ENCODE results near the gene SHISA9.

The SHISA9 gene

GRCh38 chr16:13029786-13030185, 128.4 kb downstream of the SHISA9 start:
- no peak for DNase-seq (ENCODE audit: low spot score)

DNA sequence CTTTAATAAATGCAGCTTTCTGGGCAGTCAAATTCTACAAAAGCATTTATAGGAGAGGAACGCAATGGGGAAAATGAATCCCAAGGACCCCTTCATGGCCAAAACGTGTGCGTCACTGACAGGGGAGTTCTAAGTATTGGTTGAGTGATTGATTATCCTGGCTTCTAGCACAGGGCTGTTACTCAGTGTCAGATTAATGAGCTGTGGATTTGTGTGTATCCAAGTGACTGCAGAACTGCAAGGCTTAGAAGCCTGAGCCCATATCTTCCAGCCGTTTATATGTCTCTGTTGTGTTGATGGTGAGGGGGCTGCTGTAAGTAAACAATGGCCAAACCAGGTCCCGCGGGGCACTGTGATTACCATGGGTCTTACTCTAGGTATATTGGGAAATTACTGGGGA, 129.4 kb downstream of the SHISA9 start:
- DNase-seq (ENCODE audit: low spot score) = no peak

- no peak for DNase-seq (ENCODE audit: low spot score)
Observed at GRCh38 chr16:13032911-13033310, 131.5 kb downstream of the SHISA9 start.

- no peak for DNase-seq (ENCODE audit: low spot score)
Observed at GRCh38 chr16:13036600-13036999, 135.2 kb downstream of the SHISA9 start.

- no peak for DNase-seq (ENCODE audit: low spot score)
Observed at GRCh38 chr16:13038591-13038990, 137.2 kb downstream of the SHISA9 start.

DNA sequence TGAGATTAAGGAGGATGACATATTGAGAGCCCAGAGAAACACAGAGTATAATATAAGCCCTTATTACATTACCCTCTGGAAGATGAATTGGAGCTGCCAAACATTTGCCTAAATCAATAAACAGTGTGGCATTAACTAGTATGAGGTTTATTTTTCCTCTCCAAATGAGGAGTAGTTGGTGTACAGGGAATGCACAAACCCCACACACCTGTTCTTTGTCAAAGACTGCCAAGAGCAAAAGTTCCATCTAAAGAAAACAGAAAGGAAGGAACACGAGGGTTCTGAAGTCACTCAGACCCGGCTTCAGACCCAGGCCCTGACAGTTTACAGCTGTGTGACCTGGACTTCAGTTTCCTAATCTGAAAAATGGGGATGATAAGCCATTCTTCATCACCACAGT, 138.1 kb downstream of the SHISA9 start:
- no peak for DNase-seq (ENCODE audit: low spot score)

DNA sequence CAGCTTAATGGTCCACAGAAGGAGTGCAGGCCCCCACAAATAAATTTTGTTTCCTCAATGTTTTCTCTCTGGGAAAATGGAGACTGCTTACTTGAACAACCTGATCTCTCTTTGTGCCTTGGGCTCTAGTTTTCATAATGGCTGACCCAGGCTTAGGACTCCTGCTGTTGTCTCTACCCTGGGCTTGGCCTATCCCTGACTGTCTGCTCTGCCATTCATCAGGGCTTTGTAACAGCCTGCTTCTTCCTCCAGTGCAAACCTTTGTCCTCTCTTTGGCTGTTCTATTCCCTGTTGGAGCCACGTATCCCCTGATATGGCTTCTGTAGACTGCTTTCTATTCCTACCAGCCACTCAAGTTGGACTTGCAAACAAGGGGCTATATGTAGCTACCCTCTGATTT, 139.8 kb downstream of the SHISA9 start:
- DNase-seq (ENCODE audit: low spot score) = no peak

DNA sequence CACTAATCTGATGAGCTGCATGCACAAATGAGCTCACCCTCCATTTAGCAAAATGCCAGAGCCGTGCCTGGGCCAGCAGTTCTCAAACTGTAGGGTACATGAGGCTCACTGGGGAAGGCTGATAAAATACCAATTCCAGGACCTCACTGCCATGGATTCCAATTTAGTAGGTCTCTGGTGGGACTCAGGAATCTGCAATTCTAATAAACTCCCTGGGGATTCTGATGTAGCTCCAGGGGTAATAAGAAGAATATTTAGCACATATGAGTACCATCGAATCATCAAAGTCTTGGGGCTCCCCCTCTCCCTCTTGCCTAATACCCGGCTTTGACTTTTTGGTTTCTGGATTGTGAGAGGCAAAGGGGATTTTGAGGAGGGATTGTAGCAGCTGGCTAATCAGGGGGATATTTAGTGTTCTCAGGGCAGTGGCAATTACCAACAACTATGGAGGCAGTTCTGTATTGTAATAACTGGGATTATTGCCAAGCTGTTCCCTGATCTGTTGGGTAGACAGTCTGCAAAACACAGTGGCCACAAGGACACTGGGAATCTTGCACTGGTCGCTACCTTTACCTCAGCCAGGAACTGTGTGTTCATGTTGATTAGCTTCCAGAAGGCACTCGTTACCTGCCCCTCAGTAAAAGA, 140.4 kb downstream of the SHISA9 start:
- DNase-seq (ENCODE audit: low spot score) = no peak

- DNase-seq (ENCODE audit: low spot score) = no peak
Observed at GRCh38 chr16:13042291-13042685, 140.9 kb downstream of the SHISA9 start.

DNA sequence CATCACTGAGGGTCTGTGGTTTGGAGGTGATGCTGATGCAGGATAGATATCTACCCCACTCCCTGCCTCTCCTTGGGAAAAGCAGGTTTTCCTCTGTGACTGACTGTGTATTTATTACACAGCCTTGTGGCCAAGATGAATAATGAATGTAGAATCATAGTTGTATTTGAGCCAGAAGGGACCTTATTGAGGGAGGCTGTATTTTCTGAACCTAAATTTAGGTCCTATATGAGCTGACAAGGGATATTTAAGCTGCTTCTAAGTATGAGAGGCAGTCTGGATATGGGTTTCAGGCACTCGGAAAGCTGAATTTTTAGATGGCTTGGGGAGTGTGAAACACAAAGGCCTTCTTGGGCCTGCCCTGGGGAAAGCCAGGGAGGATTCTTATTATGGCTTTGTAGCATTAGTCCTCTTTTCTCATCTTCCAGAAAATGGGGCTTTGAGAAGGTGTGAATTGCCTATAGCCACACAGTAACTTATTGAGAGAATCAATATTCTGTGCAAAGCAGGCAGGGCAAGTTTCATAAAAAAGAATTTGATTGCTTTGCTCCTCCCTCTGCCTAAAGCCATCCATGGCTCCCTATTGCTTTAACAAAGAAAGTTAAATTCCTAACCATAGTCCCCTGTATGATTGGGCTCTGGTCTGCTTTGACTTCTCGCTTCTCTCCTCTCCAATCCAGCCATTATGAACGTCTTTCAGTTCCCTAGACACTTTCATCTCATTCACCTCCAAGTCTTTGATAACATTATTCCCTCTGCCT, 144.8 kb downstream of the SHISA9 start:
- DNase-seq (ENCODE audit: low spot score) = no peak

GRCh38 chr16:13047276-13047675, 145.9 kb downstream of the SHISA9 start:
- DNase-seq (ENCODE audit: low spot score) = no peak

DNA sequence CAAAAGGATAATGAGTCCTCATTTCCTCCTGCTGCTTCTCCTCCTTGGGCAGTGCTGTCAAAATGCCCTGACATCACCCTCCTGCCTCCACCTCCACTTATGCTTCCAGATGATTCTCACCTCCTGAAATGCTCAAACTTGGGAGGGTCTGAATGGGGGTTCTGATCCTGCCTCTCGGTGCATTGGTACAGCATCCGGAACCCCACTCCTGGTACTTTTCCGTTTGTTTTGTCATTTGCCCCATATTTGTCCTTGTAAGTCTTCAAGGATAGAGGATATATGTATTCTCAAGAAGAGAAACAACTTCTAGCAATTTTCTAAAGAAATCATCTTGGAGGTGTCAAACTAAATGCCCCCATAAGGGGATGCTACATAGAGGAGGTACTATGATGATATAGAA, 148.3 kb downstream of the SHISA9 start:
- no peak for DNase-seq (ENCODE audit: low spot score)

GRCh38 chr16:13052431-13052830, 151.0 kb downstream of the SHISA9 start:
- DNase-seq (ENCODE audit: low spot score) = no peak

GRCh38 chr16:13055480-13055879, 154.1 kb downstream of the SHISA9 start:
- DNase-seq (ENCODE audit: low spot score) = no peak

- no peak for DNase-seq (ENCODE audit: low spot score)
Observed at GRCh38 chr16:13056607-13057006, 155.2 kb downstream of the SHISA9 start.

DNA sequence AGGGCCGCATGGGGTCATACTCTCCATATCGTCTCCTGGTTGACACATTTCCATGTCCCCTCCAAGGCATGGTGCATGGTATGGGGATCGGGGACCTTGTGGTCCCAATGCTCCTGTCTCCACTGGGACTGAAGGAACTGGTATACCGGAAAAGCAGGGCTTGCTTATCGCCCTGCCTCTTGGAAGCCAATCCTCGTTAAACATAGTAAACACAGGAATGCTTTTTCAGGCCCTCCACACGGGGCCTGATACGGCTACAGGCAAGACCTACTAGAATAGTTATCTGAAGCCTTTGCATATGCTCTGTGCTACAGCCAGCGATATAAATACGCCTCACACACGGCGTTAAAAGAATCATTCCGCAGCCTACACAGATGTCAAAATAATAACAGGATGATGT, 159.5 kb downstream of the SHISA9 start:
- no peak for DNase-seq (ENCODE audit: low spot score)

- no peak for DNase-seq (ENCODE audit: low spot score)
Observed at GRCh38 chr16:13061691-13062090, 160.3 kb downstream of the SHISA9 start.

- no peak for DNase-seq (ENCODE audit: low spot score)
Observed at GRCh38 chr16:13062219-13062618, 160.8 kb downstream of the SHISA9 start.

DNA sequence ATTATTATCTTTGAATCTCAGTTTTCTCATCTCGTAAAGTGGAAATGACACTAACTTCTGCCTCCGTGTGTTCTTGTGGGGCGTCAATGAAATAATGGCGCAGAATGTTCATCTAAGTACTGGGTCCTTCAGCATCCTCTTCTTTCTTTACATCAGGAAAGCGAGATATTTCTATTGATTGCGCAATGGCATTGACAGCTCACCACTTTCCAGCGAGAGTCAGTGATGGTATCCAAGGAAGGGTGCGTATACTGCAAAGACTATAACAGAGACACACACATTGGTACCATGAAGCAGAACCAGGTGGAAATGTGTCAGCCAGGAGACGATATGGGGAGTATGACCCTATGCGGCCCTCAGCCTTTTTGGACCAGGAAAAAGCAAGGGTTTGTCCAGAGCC, 162.1 kb downstream of the SHISA9 start:
- no peak for DNase-seq (ENCODE audit: low spot score)

DNA sequence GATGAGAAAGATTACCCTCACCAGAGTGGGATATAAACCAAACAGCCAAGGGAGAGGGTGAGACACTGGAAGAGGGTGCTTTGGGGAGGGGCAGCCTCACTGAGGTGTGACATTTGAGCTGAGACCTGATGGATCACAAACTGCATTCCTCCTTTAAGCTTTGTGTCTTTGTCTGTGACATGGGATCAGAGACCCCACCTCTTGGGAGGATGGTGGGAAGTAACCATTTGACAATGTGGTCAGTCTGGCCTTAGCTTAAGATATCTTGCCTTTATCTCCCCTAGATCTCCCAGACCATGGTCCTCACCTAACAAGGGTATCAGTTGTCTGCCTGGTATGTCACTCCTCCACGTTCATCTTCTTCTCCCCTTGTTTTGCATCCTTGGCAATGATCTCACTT, 163.4 kb downstream of the SHISA9 start:
- DNase-seq (ENCODE audit: low spot score) = no peak

GRCh38 chr16:13067648-13068047, 166.2 kb downstream of the SHISA9 start:
- DNase-seq (ENCODE audit: low spot score) = no peak

GRCh38 chr16:13068912-13069583, 167.7 kb downstream of the SHISA9 start:
- DNase-seq (ENCODE audit: low spot score) = no peak

GRCh38 chr16:13070268-13070667, 168.9 kb downstream of the SHISA9 start:
- DNase-seq (ENCODE audit: low spot score) = no peak
